ENCODE results near the gene ADGRA3. TPM values are rescaled to one million over a fixed set of nuclear protein-coding genes. Genes with fewer than 3 reads are reported as not detected.

Gene ADGRA3
- polyA plus RNA-seq, 1 donor from 2014 or later: 40.5 TPM

- H3K4me2 ChIP-seq (ENCODE audit: low read length): no peak overlapping the region
Observed at GRCh38 chr4:22522706-22523501, 7.0 kb upstream of the ADGRA3 start.

GRCh38 chr4:22522206-22522605 is 6.3 kb upstream of the ADGRA3 start:
- TF ChIP-seq REST (IDR thresholded peaks at IDR 0.05; ENCODE audit: borderline replicate concordance): no peak
- TF ChIP-seq RAD21 (conservative IDR thresholded peaks at IDR 0.05): no peak
- Histone ChIP-seq H3K36me3 (ENCODE audit: insufficient read depth, low read length) (no peaks in the 10 kb centered on the region), H3K27me3 (ENCODE audit: insufficient read depth, low read depth, low read length) (no peaks in the 10 kb centered on the region), H3K9me2 (ENCODE audit: insufficient read depth, low read length) (no peaks in the 10 kb centered on the region), H3K9ac (ENCODE audit: low read length) (no peak overlapping the region), H3K4me2 (ENCODE audit: low read length) (no peak overlapping the region), H4K20me1 (ENCODE audit: insufficient read depth) (no peaks in the 10 kb centered on the region), H2AFZ (ENCODE audit: low read depth, low read length) (no peak overlapping the region), H3K9me3 (ENCODE audit: low read length) (no peaks in the 10 kb centered on the region), H3K4me3 (ENCODE audit: low read length) (no peak overlapping the region), H3K79me2 (replicated peaks; ENCODE audit: insufficient read depth, low read length) (no peaks in the 10 kb centered on the region), H3F3A (ENCODE audit: insufficient read depth, low read length, poor library complexity, severe bottlenecking) (no peaks in the 10 kb centered on the region), H3K27ac (ENCODE audit: low read length) (no peak overlapping the region)

More at GRCh38 chr4:22522706-22523501, 7.0 kb upstream of the ADGRA3 start:
- Histone ChIP-seq H3K79me2 (replicated peaks; ENCODE audit: insufficient read depth, low read length) (no peaks in the 10 kb centered on the region), H2AFZ (ENCODE audit: low read depth, low read length) (no peak overlapping the region), H3K36me3 (ENCODE audit: insufficient read depth, low read length) (no peaks in the 10 kb centered on the region), H3K9me3 (ENCODE audit: low read length) (no peaks in the 10 kb centered on the region), H3K27ac (ENCODE audit: low read length) (no peak overlapping the region), H4K20me1 (ENCODE audit: insufficient read depth) (no peaks in the 10 kb centered on the region), H3K9me2 (ENCODE audit: insufficient read depth, low read length) (no peaks in the 10 kb centered on the region), H3K9ac (ENCODE audit: low read length) (no peak overlapping the region), H3K27me3 (ENCODE audit: insufficient read depth, low read depth, low read length) (no peaks in the 10 kb centered on the region), H3K4me3 (ENCODE audit: low read length) (no peak overlapping the region), H3F3A (ENCODE audit: insufficient read depth, low read length, poor library complexity, severe bottlenecking) (no peaks in the 10 kb centered on the region)
- TF ChIP-seq RAD21 (conservative IDR thresholded peaks at IDR 0.05): no peak

- Histone ChIP-seq H2AFZ (ENCODE audit: low read depth, low read length) (no peak overlapping the region), H3F3A (ENCODE audit: insufficient read depth, low read length, poor library complexity, severe bottlenecking) (no peaks in the 10 kb centered on the region), H3K36me3 (ENCODE audit: insufficient read depth, low read length) (no peaks in the 10 kb centered on the region), H3K27ac (ENCODE audit: low read length) (no peak overlapping the region), H3K27me3 (ENCODE audit: insufficient read depth, low read depth, low read length) (no peaks in the 10 kb centered on the region), H3K9ac (ENCODE audit: low read length) (no peak overlapping the region), H3K79me2 (replicated peaks; ENCODE audit: insufficient read depth, low read length) (no peaks in the 10 kb centered on the region), H3K9me3 (ENCODE audit: low read length) (no peaks in the 10 kb centered on the region), H3K4me2 (ENCODE audit: low read length) (no peak overlapping the region), H3K4me3 (ENCODE audit: low read length) (no peak overlapping the region), H4K20me1 (ENCODE audit: insufficient read depth) (no peaks in the 10 kb centered on the region), H3K9me2 (ENCODE audit: insufficient read depth, low read length) (no peaks in the 10 kb centered on the region)
- TF ChIP-seq REST (IDR thresholded peaks at IDR 0.05; ENCODE audit: borderline replicate concordance) (no peak), POLR2AphosphoS5 (IDR thresholded peaks at IDR 0.05) (no peak), SMC3 (conservative IDR thresholded peaks at IDR 0.05; ENCODE audit: poor library complexity) (no peak), EZH2 (IDR thresholded peaks at IDR 0.05; ENCODE audit: borderline replicate concordance, insufficient read depth, low read length, poor library complexity, severe bottlenecking) (no peak), TAF1 (IDR thresholded peaks at IDR 0.05; ENCODE audit: low read depth) (no peak), MXI1 (conservative IDR thresholded peaks at IDR 0.05; ENCODE audit: poor library complexity, severe bottlenecking) (no peak), CTCF (IDR thresholded peaks at IDR 0.05; ENCODE audit: poor library complexity, severe bottlenecking) (no peak), EP300 (conservative IDR thresholded peaks at IDR 0.05; ENCODE audit: poor library complexity, severe bottlenecking) (no peak)
Observed at GRCh38 chr4:22521240-22521639, 5.4 kb upstream of the ADGRA3 start.
